PFSK-1 (cell line): Measurements from ENCODE around the gene PML.

ENCODE experiments used
- FOXP2 ChIP-seq: optimal IDR thresholded peaks from 2 replicates; pipeline ENCODE3; 2011; ENCODE audit warnings: borderline replicate concordance, control low read depth, inconsistent platforms; ENCODE audit not compliant: insufficient read depth; ENCODE audit errors: extremely low read length, extremely low read depth
- POLR2AphosphoS5 ChIP-seq: IDR thresholded peaks from 2 replicates; pipeline ENCODE4 v1.6.1; 2012; ENCODE audit warnings: low read depth, mild to moderate bottlenecking, control low read depth, low read length, moderate library complexity
- REST ChIP-seq, 2 experiments: IDR thresholded peaks; 2 replicates each; pipeline versions ENCODE4 v1.6.1 to v1.8.0; 2011 to 2012; ENCODE audit warnings: low read depth in 2 of 2, low read length in 2 of 2, control low read depth in 1 of 2, inconsistent platforms in 1 of 2, mild to moderate bottlenecking in 1 of 2, moderate library complexity in 1 of 2; ENCODE audit not compliant: insufficient read depth in 1 of 2
- SIN3A ChIP-seq: IDR thresholded peaks from 2 replicates; pipeline ENCODE4 v1.6.1; 2012; ENCODE audit warnings: mild to moderate bottlenecking, low read length, moderate library complexity, borderline replicate concordance; ENCODE audit not compliant: insufficient read depth
- TAF1 ChIP-seq: IDR thresholded peaks from 2 replicates; pipeline ENCODE4 v1.6.1; 2012; ENCODE audit warnings: low read length, control low read depth, borderline replicate concordance; ENCODE audit not compliant: insufficient read depth

DNA sequence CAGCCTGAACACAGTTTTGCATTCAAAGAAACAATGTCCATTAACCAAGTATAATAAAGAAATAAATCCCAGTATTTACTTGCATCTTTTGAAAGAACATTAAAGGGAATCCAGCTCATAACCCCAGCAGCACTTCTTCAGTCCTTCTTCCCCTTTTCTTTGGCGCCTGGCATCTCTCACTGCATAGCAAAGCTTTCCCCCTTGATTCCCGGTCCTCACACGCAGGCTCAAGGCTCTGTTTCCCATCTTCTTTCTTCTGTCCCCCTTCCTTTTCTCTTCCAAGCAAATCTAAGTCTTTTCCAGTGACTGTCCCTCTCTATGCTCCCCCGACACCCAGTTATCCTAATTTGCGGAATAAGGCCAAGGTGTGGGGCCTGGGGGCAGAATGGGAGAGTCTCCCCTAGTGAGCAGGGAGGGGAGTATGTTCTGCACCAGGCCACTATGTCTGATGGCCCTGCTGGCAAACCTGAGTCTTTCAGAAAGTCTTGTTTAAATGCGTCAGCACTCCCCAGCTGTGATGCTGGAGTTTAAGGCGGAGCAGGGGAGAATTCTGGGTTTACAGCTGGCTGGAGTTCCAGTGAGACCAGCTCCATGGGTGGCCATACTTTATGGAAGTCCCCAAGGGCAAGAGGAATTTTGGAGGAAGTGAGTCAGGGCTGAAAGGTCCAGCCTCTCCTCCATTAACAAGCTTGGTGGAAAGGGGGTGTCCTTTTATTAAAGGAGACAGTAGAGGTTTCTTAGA, 45.8 kb downstream of the PML start:
- TF ChIP-seq REST (IDR thresholded peaks at IDR 0.05; ENCODE audit: insufficient read depth in 1 of 2, low read depth in 2 of 2, low read length in 2 of 2) (no peak), POLR2AphosphoS5 (no peak), TAF1 (no peak), FOXP2 (no peak), SIN3A (no peak)
